ENCODE results near the gene DCST1. TPM values are rescaled to one million over a fixed set of nuclear protein-coding genes. Genes with fewer than 3 reads are reported as not detected.

DCST1 gene
- total RNA-seq, 2 experiments from 2014 or later: not detected

- intact Hi-C loops (cut with micrococcal nuclease; ENCODE audit: unreplicated experiment): no loop called here
- POLR2A ChIA-PET: interaction anchor here (0.6 to 1.4 kb wide), 3 partner anchors 12 to 102 kb away, joined by 3 to 4 read pairs (median 3); partner anchors contain the start of gene EFNA4
- no peak for TF ChIP-seq EZH2phosphoT487 (IDR thresholded peaks at IDR 0.05; ENCODE audit: borderline replicate concordance, low read depth, low read length)
- no peak for TF ChIP-seq CTCF (conservative IDR thresholded peaks at IDR 0.05; ENCODE audit: low read length)
- CTCF ChIA-PET (ENCODE audit: unreplicated experiment): interaction anchor here (0.8 kb wide), 1 partner anchor 9 kb away, joined by 3 read pairs; no protein-coding TSS in a partner anchor
- Histone ChIP-seq H4K20me1 (ENCODE audit: insufficient read depth, low read length) (no peaks in the 10 kb centered on the region), H3K9me2 (ENCODE audit: insufficient read depth, low read length) (no peaks in the 10 kb centered on the region), H3K9me3 (ENCODE audit: low read length) (no peaks in the 10 kb centered on the region), H2AFZ (ENCODE audit: low read length) (no peak overlapping the region), H3K36me3 (ENCODE audit: insufficient read depth, low read length) (no peaks in the 10 kb centered on the region), H3K79me2 (ENCODE audit: insufficient read depth, low read depth, low read length) (no peaks in the 10 kb centered on the region), H3K4me3 (ENCODE audit: low read depth, low read length, poor library complexity, severe bottlenecking) (no peak overlapping the region), H3K27ac (ENCODE audit: low read depth, low read length, poor library complexity, severe bottlenecking) (no peak overlapping the region), H3K4me2 (ENCODE audit: low read length) (no peak overlapping the region), H3K4me1 (ENCODE audit: insufficient read depth, low read length, poor library complexity, severe bottlenecking) (peaks cover 81% of the 10 kb centered on the region)
- no peak for DNase-seq (ENCODE audit: low spot score)
- BruUV-seq (replicated peaks): no TSS peak
These were observed 41.9 kb downstream of the DCST1 start for GRCh38 chr1:155075535-155075934.

- no peaks in the 10 kb centered on the region for H3K79me2 ChIP-seq (ENCODE audit: insufficient read depth, low read depth, low read length)
- peaks cover 81% of the 10 kb centered on the region for H3K4me1 ChIP-seq (ENCODE audit: insufficient read depth, low read length, poor library complexity, severe bottlenecking)
- H3K4me2 ChIP-seq (ENCODE audit: low read length): no peak overlapping the region
- no peak for TF ChIP-seq CTCF (conservative IDR thresholded peaks at IDR 0.05; ENCODE audit: low read length)
- TF ChIP-seq EZH2phosphoT487 (IDR thresholded peaks at IDR 0.05; ENCODE audit: borderline replicate concordance, low read depth, low read length): no peak
- H3K27ac ChIP-seq (ENCODE audit: low read depth, low read length, poor library complexity, severe bottlenecking): no peak overlapping the region
- DNase-seq (ENCODE audit: low spot score): no peak
- ChIA-PET POLR2A (interaction anchor here (0.6 kb wide), 1 partner anchor 92 kb away, joined by 4 read pairs; no protein-coding TSS in a partner anchor), CTCF (ENCODE audit: unreplicated experiment) (no interaction called here)
- H3K36me3 ChIP-seq (ENCODE audit: insufficient read depth, low read length): no peaks in the 10 kb centered on the region
- no peaks in the 10 kb centered on the region for H3K9me2 ChIP-seq (ENCODE audit: insufficient read depth, low read length)
- no peaks in the 10 kb centered on the region for H3K9me3 ChIP-seq (ENCODE audit: low read length)
- no peak overlapping the region for H2AFZ ChIP-seq (ENCODE audit: low read length)
- intact Hi-C loops (cut with micrococcal nuclease; ENCODE audit: unreplicated experiment): no loop called here
- H3K4me3 ChIP-seq (ENCODE audit: low read depth, low read length, poor library complexity, severe bottlenecking): no peak overlapping the region
- no peaks in the 10 kb centered on the region for H4K20me1 ChIP-seq (ENCODE audit: insufficient read depth, low read length)
- BruUV-seq (replicated peaks): no TSS peak
These were observed 42.7 kb downstream of the DCST1 start for GRCh38 chr1:155076371-155076770.

GRCh38 chr1:155077346-155077745 lies 43.7 kb downstream of the DCST1 start:
- no peaks in the 10 kb centered on the region for H3K79me2 ChIP-seq (ENCODE audit: insufficient read depth, low read depth, low read length)
- intact Hi-C loops (cut with micrococcal nuclease; ENCODE audit: unreplicated experiment): no loop called here
- ChIA-PET POLR2A (no interaction called here), CTCF (ENCODE audit: unreplicated experiment) (no interaction called here)
- TF ChIP-seq EZH2phosphoT487 (IDR thresholded peaks at IDR 0.05; ENCODE audit: borderline replicate concordance, low read depth, low read length) (no peak), CTCF (conservative IDR thresholded peaks at IDR 0.05; ENCODE audit: low read length) (no peak)
- no peaks in the 10 kb centered on the region for H3K9me2 ChIP-seq (ENCODE audit: insufficient read depth, low read length)
- H3K4me1 ChIP-seq (ENCODE audit: insufficient read depth, low read length, poor library complexity, severe bottlenecking): peaks cover 78% of the 10 kb centered on the region
- H3K36me3 ChIP-seq (ENCODE audit: insufficient read depth, low read length): no peaks in the 10 kb centered on the region
- DNase-seq (ENCODE audit: low spot score): no peak
- H2AFZ ChIP-seq (ENCODE audit: low read length): no peak overlapping the region
- BruUV-seq (replicated peaks): no TSS peak
- H4K20me1 ChIP-seq (ENCODE audit: insufficient read depth, low read length): no peaks in the 10 kb centered on the region
- H3K4me3 ChIP-seq (ENCODE audit: low read depth, low read length, poor library complexity, severe bottlenecking): no peak overlapping the region
- H3K27ac ChIP-seq (ENCODE audit: low read depth, low read length, poor library complexity, severe bottlenecking): no peak overlapping the region
- no peaks in the 10 kb centered on the region for H3K9me3 ChIP-seq (ENCODE audit: low read length)
- H3K4me2 ChIP-seq (ENCODE audit: low read length): no peak overlapping the region
